Adrenal gland (tissue), 12 donors: ENCODE results near the gene SCYL3. TPM values are rescaled to one million over a fixed set of nuclear protein-coding genes. Genes with fewer than 3 reads are reported as not detected.
"Not testable (repeated sequence)": the region's sequence is repeated elsewhere in the genome, so short reads cannot be mapped to it uniquely, and the experiment has no call there.

ENCODE experiments used
- DNase-seq, 7 donors: peaks; one replicate each; pipeline ENCODE4 v3.0.0-alpha.2; 2019 to 2020
- H3K27ac ChIP-seq, 5 donors: fragments of 200-600 bp; sonication (generic) in 4 of 5; 1 replicate in 3 of 5; 2 replicates in 2 of 5; pipeline versions ENCODE4 v1.5.1 to v1.8.0; 2016 to 2020; ENCODE audit warnings: mild to moderate bottlenecking in 1 of 5
- H3K27me3 ChIP-seq: fragments of 200-600 bp; 2 replicates; pipeline ENCODE4 v1.8.0; 2021
- H3K36me3 ChIP-seq, 2 donors: fragments of 200-600 bp; replicated peaks in 1 of 2; 1 replicate in 1 of 2; 2 replicates in 1 of 2; pipeline versions ENCODE4 v1.5.1 to v1.8.0; 2018 to 2022
- H3K4me1 ChIP-seq, 2 donors: fragments of 200-600 bp; replicated peaks in 1 of 2; 1 replicate in 1 of 2; 2 replicates in 1 of 2; pipeline versions ENCODE4 v1.5.1 to v1.8.0; 2018 to 2021
- H3K4me3 ChIP-seq, 4 donors: fragments of 200-600 bp; sonication (generic) in 3 of 4; one replicate each; pipeline ENCODE4 v1.5.1; 2016 to 2018
- H3K9me3 ChIP-seq, 3 donors: fragments of 200-600 bp; sonication (generic) in 1 of 3; replicated peaks in 1 of 3; 1 replicate in 2 of 3; 2 replicates in 1 of 3; pipeline versions ENCODE4 v1.5.1 to v1.8.0; 2016 to 2021
- CTCF ChIP-seq, 6 experiments: fragments of 450-650 bp in 4 of 6; fragments of 200-600 bp in 2 of 6; sonication (generic) in 1 of 6; IDR thresholded peaks; 1 replicate in 5 of 6; 2 replicates in 1 of 6; pipeline versions ENCODE4 v1.5.1 to v1.8.0; 2016 to 2021; ENCODE audit warnings: antibody characterized with exemption in 6 of 6, mild to moderate bottlenecking in 2 of 6, moderate library complexity in 1 of 6
- POLR2A ChIP-seq, 2 donors: fragments of 450-650 bp; IDR thresholded peaks; one replicate each; pipeline ENCODE4 v1.6.1; 2017; ENCODE audit warnings: antibody characterized with exemption in 2 of 2, mild to moderate bottlenecking in 2 of 2, moderate library complexity in 1 of 2
- WGBS, 4 donors: extraction: QIAGEN DNeasy Blood & Tissue Kit in 2 of 4; methylation state at CpG; one replicate each; pipeline versions ENCODE4 v1.1.5 to v1.1.7; 2013 to 2017; 5-methylcytosine and 5-hydroxymethylcytosine counted together
- intact Hi-C, 2 donors: fragments of 100-400 bp; cut with DNase I; formaldehyde crosslinking; loops; one replicate each; pipeline versions ENCODE4 v1.14.1 to v1.15.0; 2022 to 2023
- polyA plus RNA-seq, 3 donors: library from polyadenylated mRNA; stranded (reverse); fragments of 200-250 nt in 2 of 3; fragments of 350-450 nt in 1 of 3; fragmentation: Illumina TruSeq in 1 of 3; extraction: RNeasy Lipid Tissue Mini Kit (QIAGEN cat#74804) in 1 of 3; gene quantifications; one replicate each; pipeline ENCODE4 v1.2.3, GENCODE V29; 2013 to 2014
- total RNA-seq, 9 donors: library from RNA; depleted of rRNA in 4 of 9; stranded (reverse); fragments of >200 nt in 4 of 9; fragments of 120-200 nt in 1 of 9; fragmentation: NEBNext Ultra II Directional in 1 of 9; extraction: Animal tissue kit (Norgen Biotek cat#: 25700) in 1 of 9; gene quantifications; one replicate each; pipeline versions ENCODE4 v1.1.0 to v1.2.4, GENCODE V29; 2013 to 2023
- donor health status: healthy with polysubstance abuse.
- donor health status: Bipolar disorder and iron deficiency.
- donor health status: DM: yes; HTN: yes; CAD: no.
- donor health status: DM: no; HTN: no; CAD: no.
- donor health status: DM: no; HTN: no; CAD: no.
- donor health status: DM: yes; HTN: yes; CAD: no.

SCYL3 gene
- total and polyA plus RNA-seq, 12 donors, result 3.4 to 15.0 (median 10.1) TPM

GRCh38 chr1:169874229-169874628 lies 19.5 kb downstream of the SCYL3 start:
- Histone ChIP-seq H3K4me3 (no peak overlapping the region), H3K4me1 (no peaks in the 10 kb centered on the region), H3K27ac (no peak overlapping the region), H3K27me3 (no peaks in the 10 kb centered on the region), H3K9me3 (no peaks in the 10 kb centered on the region), H3K36me3 (peaks cover 0 to 72% of the 10 kb centered on the region in 2 donors)
- WGBS, 4 donors, result 85 to 95% (median 93%) methylated on average over 3 of the region's 3 CpGs
- TF ChIP-seq CTCF (IDR thresholded peaks at IDR 0.05) (no peak), POLR2A (IDR thresholded peaks at IDR 0.05) (no peak)
- intact Hi-C loops, result no loop called here
- DNase-seq, result no peak

- H3K4me3 ChIP-seq, result no peak overlapping the region
- no peak overlapping the region for H3K27ac ChIP-seq
- no peaks in the 10 kb centered on the region for H3K4me1 ChIP-seq
- H3K9me3 ChIP-seq, result no peaks in the 10 kb centered on the region
- TF ChIP-seq POLR2A (IDR thresholded peaks at IDR 0.05), result no peak
- TF ChIP-seq CTCF (IDR thresholded peaks at IDR 0.05), result no peak
- DNase-seq, result no peak
- intact Hi-C loops, result no loop called here
- WGBS, 4 donors, result 84 to 89% (median 86%) methylated on average over 3 of the region's 3 CpGs
- H3K27me3 ChIP-seq, result no peaks in the 10 kb centered on the region
- peaks cover 0 to 77% of the 10 kb centered on the region in 2 donors for H3K36me3 ChIP-seq
Observed at GRCh38 chr1:169873582-169874199, 20.0 kb downstream of the SCYL3 start.

- Histone ChIP-seq H3K4me3 (no peak overlapping the region), H3K4me1 (no peaks in the 10 kb centered on the region), H3K27me3 (no peaks in the 10 kb centered on the region), H3K36me3 (peaks cover 0 to 85% of the 10 kb centered on the region in 2 donors), H3K9me3 (no peaks in the 10 kb centered on the region), H3K27ac (no peak overlapping the region)
- intact Hi-C loops, result no loop called here
- DNase-seq, result no peak
- no peak for TF ChIP-seq CTCF (IDR thresholded peaks at IDR 0.05)
- TF ChIP-seq POLR2A (IDR thresholded peaks at IDR 0.05), result no peak
Observed at GRCh38 chr1:169872906-169873305, 20.8 kb downstream of the SCYL3 start.

GRCh38 chr1:169871988-169872387 lies 21.7 kb downstream of the SCYL3 start:
- H3K4me3 ChIP-seq, H3K4me1 ChIP-seq, intact Hi-C loops, H3K9me3 ChIP-seq, DNase-seq, H3K27me3 ChIP-seq, H3K27ac ChIP-seq: not testable (repeated sequence)
- WGBS, 4 donors, result 97 to 100% (median 99%) methylated on average over 1 to 3 of the region's 3 CpGs
- peaks cover 0 to 89% of the 10 kb centered on the region in 2 donors for H3K36me3 ChIP-seq

- Histone ChIP-seq H3K27me3 (no peaks in the 10 kb centered on the region), H3K9me3 (no peaks in the 10 kb centered on the region), H3K27ac (no peak overlapping the region), H3K4me1 (no peaks in the 10 kb centered on the region), H3K36me3 (peaks cover 0 to 93% of the 10 kb centered on the region in 2 donors), H3K4me3 (no peak overlapping the region)
- intact Hi-C loops, result no loop called here
- TF ChIP-seq POLR2A (IDR thresholded peaks at IDR 0.05) (no peak), CTCF (IDR thresholded peaks at IDR 0.05) (no peak)
- no peak for DNase-seq
- WGBS, 4 donors, result 92 to 100% (median 98%) methylated on average over 1 of the region's 1 CpG
Observed at GRCh38 chr1:169869426-169869825, 24.3 kb downstream of the SCYL3 start.
